ENCODE results near the gene OR8B12.

OR8B12 gene

DNA sequence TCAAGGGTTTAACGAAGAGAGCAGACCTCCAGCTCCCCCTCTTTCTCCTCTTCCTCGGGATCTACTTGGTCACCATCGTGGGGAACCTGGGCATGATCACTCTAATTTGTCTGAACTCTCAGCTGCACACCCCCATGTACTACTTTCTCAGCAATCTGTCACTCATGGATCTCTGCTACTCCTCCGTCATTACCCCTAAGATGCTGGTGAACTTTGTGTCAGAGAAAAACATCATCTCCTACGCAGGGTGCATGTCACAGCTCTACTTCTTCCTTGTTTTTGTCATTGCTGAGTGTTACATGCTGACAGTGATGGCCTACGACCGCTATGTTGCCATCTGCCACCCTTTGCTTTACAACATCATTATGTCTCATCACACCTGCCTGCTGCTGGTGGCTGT, 26.7 kb upstream of the OR8B12 start:
- no peaks in the 10 kb centered on the region for H3K9me3 ChIP-seq (ENCODE audit: control insufficient read depth, low read length)
- H3K36me3 ChIP-seq (ENCODE audit: control insufficient read depth, insufficient read depth, low read length): no peaks in the 10 kb centered on the region
- H3K27ac ChIP-seq (ENCODE audit: low read depth, low read length, severe bottlenecking): no peak overlapping the region
- H3K4me3 ChIP-seq (ENCODE audit: extremely low read depth, insufficient read depth, low read length, poor library complexity, severe bottlenecking): no peak overlapping the region
- H3K4me1 ChIP-seq (ENCODE audit: control insufficient read depth, insufficient read depth, low read length, poor library complexity, severe bottlenecking): no peaks in the 10 kb centered on the region
- 79 to 94% methylated on average over 6 of the region's 7 CpGs for WGBS, 2 experiments (ENCODE audit: insufficient coverage in 2 of 2)

DNA sequence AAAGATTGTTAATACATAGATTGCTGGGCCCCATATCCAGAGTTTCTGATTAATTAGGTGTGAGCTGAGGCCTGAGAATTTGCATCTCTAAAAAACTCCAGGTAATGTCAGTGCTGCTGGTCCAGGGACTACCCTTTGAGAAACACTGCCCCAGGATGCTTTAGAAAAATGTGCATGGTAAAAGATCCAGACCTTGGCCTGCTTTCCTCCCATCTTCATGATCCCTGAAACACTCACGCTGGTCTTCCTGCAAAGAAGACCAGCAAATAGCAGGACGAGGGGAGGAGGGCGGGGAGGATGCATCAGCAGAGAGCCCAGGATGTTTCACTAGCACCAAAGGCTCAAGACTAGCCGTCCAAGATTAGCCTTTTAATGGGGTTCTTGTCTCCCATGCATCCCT, 26.2 kb upstream of the OR8B12 start, which contains the start of gene OR8A1:
Gene OR8A1, plus strand, starts transcription at position 301 of the 400 bp plus-strand sequence. CDS start 123 bp downstream, outside the sequence.
- Histone ChIP-seq H3K27ac (ENCODE audit: low read depth, low read length, severe bottlenecking) (no peak within 1 kb of the TSS), H3K9me3 (ENCODE audit: control insufficient read depth, low read length) (no peaks in the 10 kb centered on the region), H3K36me3 (ENCODE audit: control insufficient read depth, insufficient read depth, low read length) (no peaks in the 10 kb centered on the region), H3K4me1 (ENCODE audit: control insufficient read depth, insufficient read depth, low read length, poor library complexity, severe bottlenecking) (no peaks in the 10 kb centered on the region), H3K4me3 (ENCODE audit: extremely low read depth, insufficient read depth, low read length, poor library complexity, severe bottlenecking) (no peak within 1 kb of the TSS)
- 64 to 67% methylated on average over 2 to 4 of the region's 4 CpGs for WGBS, 2 experiments (ENCODE audit: insufficient coverage in 2 of 2)

DNA sequence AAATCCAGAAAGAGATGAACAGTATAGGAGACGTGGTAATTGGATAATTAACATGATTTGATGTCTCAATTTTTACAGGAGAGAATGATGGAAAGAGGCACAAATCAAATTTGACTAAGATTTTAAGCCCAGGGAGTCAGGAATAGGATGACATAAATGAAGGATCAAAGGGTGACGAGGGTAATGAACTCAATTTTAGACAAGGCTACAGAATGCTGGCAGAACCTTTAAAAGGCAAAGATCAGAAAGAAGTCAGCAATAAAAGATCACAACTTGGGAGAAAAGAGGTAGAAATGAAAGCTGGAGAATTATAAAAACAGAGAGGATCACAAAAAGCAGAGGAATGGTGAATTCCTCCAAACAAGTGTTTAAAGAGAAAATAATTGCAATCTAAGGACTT, 13.4 kb upstream of the OR8B12 start:
- no peak overlapping the region for H3K27ac ChIP-seq (ENCODE audit: low read depth, low read length, severe bottlenecking)
- no peaks in the 10 kb centered on the region for H3K9me3 ChIP-seq (ENCODE audit: control insufficient read depth, low read length)
- H3K36me3 ChIP-seq (ENCODE audit: control insufficient read depth, insufficient read depth, low read length): no peaks in the 10 kb centered on the region
- H3K4me1 ChIP-seq (ENCODE audit: control insufficient read depth, insufficient read depth, low read length, poor library complexity, severe bottlenecking): no peaks in the 10 kb centered on the region
- H3K4me3 ChIP-seq (ENCODE audit: extremely low read depth, insufficient read depth, low read length, poor library complexity, severe bottlenecking): no peak overlapping the region
- 82 to 87% methylated on average over 2 of the region's 2 CpGs for WGBS, 2 experiments (ENCODE audit: insufficient coverage in 2 of 2)

DNA sequence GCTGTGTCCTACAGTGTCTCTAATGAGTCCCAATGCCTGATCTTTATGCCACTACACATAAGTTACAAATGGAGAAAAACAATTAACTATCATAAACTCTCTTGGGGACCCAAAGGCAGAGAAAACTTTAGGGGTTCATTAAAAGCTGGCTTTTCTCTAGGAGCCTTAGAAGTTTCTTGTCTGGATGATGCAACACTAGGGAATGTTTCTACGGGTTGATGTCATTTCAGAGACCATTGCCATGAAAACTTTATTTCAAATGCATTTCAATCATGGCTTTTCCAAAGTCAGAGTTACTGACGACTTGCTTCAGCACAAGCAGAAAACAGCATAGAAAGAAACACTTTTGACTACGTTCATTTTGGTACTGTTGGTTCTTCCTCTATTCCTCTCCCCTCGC, 8.5 kb upstream of the OR8B12 start:
- Histone ChIP-seq H3K27ac (ENCODE audit: low read depth, low read length, severe bottlenecking) (no peak overlapping the region), H3K4me1 (ENCODE audit: control insufficient read depth, insufficient read depth, low read length, poor library complexity, severe bottlenecking) (no peaks in the 10 kb centered on the region), H3K9me3 (ENCODE audit: control insufficient read depth, low read length) (no peaks in the 10 kb centered on the region), H3K4me3 (ENCODE audit: extremely low read depth, insufficient read depth, low read length, poor library complexity, severe bottlenecking) (no peak overlapping the region), H3K36me3 (ENCODE audit: control insufficient read depth, insufficient read depth, low read length) (no peaks in the 10 kb centered on the region)
- WGBS, 2 experiments (ENCODE audit: insufficient coverage in 2 of 2): 88 to 93% methylated on average over 3 of the region's 4 CpGs

DNA sequence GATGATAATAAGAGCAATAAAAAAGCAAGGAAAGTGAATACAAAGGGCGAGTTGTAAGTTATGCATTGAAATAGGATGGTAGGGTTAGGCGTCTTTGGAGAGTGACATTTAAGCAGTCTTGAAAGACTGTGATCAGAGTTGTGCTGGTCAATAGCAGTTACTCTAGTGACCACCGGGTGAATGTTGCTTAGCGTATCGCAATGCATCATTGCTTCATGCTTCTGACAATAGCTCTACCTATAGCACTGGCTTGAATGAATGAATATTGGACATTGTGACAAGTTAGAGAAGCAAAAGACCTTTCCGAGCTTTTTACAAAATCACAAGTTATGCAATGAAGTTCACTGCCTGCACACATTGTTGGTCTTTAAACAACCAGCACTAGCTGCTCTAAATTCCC, 7.7 kb upstream of the OR8B12 start:
- H3K27ac ChIP-seq (ENCODE audit: low read depth, low read length, severe bottlenecking): no peak overlapping the region
- no peaks in the 10 kb centered on the region for H3K4me1 ChIP-seq (ENCODE audit: control insufficient read depth, insufficient read depth, low read length, poor library complexity, severe bottlenecking)
- H3K36me3 ChIP-seq (ENCODE audit: control insufficient read depth, insufficient read depth, low read length): no peaks in the 10 kb centered on the region
- H3K9me3 ChIP-seq (ENCODE audit: control insufficient read depth, low read length): no peaks in the 10 kb centered on the region
- 75 to 88% methylated on average over 3 to 5 of the region's 6 CpGs for WGBS, 2 experiments (ENCODE audit: insufficient coverage in 2 of 2)
- H3K4me3 ChIP-seq (ENCODE audit: extremely low read depth, insufficient read depth, low read length, poor library complexity, severe bottlenecking): no peak overlapping the region

DNA sequence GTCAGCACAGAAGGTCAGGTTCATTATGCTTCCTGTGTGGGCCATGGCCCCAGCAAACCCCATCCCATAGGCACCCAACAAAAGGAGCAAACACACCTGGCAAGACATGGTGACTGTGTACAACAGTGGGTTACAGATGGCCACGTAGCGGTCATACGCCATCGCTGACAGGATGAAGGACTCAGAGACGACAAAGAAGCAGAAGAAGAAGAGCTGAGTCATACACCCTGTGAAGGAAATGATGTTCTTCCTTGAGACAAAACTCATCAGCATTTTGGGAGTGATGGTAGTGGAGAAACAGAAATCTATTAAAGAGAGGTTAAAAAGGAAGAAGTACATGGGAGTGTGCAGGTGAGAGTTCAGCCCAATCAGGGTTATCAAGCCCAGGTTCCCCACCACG, 309 bp downstream of the OR8B12 start:
- Histone ChIP-seq H3K4me1 (ENCODE audit: control insufficient read depth, insufficient read depth, low read length, poor library complexity, severe bottlenecking) (no peaks in the 10 kb centered on the region), H3K27ac (ENCODE audit: low read depth, low read length, severe bottlenecking) (no peak overlapping the region), H3K36me3 (ENCODE audit: control insufficient read depth, insufficient read depth, low read length) (no peaks in the 10 kb centered on the region), H3K9me3 (ENCODE audit: control insufficient read depth, low read length) (no peaks in the 10 kb centered on the region), H3K4me3 (ENCODE audit: extremely low read depth, insufficient read depth, low read length, poor library complexity, severe bottlenecking) (no peak overlapping the region)
- 84 to 97% methylated on average over 5 to 6 of the region's 6 CpGs for WGBS, 2 experiments (ENCODE audit: insufficient coverage in 2 of 2)

DNA sequence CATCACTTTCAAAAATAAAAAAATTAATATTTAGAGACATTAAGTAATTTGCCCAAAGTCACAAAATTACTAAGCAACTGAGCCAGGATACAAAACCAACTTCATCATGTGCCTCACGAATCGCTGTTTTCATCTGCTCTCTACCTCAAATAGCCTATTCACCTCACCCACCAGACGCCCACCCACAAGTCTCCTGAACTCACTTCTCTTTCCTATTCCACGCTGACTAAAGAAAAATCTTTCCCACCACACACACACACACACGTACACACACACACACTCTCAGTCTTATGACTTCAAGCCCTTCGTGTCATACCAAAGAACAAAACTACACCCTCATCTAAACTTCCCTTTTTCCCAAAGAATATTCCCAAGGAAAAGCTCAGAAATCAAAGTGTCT, 2.2 kb downstream of the OR8B12 start:
- H3K27ac ChIP-seq (ENCODE audit: low read depth, low read length, severe bottlenecking): no peak overlapping the region
- no peaks in the 10 kb centered on the region for H3K9me3 ChIP-seq (ENCODE audit: control insufficient read depth, low read length)
- WGBS, 2 experiments (ENCODE audit: insufficient coverage in 2 of 2): 90 to 98% methylated on average over 5 to 6 of the region's 6 CpGs
- H3K4me3 ChIP-seq (ENCODE audit: extremely low read depth, insufficient read depth, low read length, poor library complexity, severe bottlenecking): no peak overlapping the region
- H3K4me1 ChIP-seq (ENCODE audit: control insufficient read depth, insufficient read depth, low read length, poor library complexity, severe bottlenecking): no peaks in the 10 kb centered on the region
- no peaks in the 10 kb centered on the region for H3K36me3 ChIP-seq (ENCODE audit: control insufficient read depth, insufficient read depth, low read length)

DNA sequence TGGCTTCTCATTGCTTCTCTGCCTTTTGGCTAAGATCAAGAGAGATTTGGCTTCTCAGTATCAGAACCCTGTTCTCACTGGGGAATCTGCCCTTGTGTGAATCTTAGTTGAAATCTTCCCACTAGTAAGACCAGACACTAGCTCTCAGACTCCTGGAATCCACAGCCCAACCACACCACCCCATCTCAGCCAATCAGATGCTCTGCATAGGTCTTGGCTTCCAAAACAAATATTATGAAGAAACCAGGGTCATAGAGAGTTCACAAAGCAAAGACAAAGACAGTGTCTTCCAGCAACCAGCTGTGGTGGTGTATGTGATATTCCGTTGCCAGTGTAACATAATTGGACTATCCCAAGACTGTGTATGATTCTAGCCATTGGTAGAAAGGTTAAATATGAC, 5.4 kb downstream of the OR8B12 start:
- Histone ChIP-seq H3K27ac (ENCODE audit: low read depth, low read length, severe bottlenecking) (no peak overlapping the region), H3K4me1 (ENCODE audit: control insufficient read depth, insufficient read depth, low read length, poor library complexity, severe bottlenecking) (no peaks in the 10 kb centered on the region), H3K36me3 (ENCODE audit: control insufficient read depth, insufficient read depth, low read length) (no peaks in the 10 kb centered on the region), H3K9me3 (ENCODE audit: control insufficient read depth, low read length) (no peaks in the 10 kb centered on the region), H3K4me3 (ENCODE audit: extremely low read depth, insufficient read depth, low read length, poor library complexity, severe bottlenecking) (no peak overlapping the region)
- no CpG with 5 or more reads among the region's 1 CpG for WGBS, 2 experiments (ENCODE audit: insufficient coverage in 2 of 2)

DNA sequence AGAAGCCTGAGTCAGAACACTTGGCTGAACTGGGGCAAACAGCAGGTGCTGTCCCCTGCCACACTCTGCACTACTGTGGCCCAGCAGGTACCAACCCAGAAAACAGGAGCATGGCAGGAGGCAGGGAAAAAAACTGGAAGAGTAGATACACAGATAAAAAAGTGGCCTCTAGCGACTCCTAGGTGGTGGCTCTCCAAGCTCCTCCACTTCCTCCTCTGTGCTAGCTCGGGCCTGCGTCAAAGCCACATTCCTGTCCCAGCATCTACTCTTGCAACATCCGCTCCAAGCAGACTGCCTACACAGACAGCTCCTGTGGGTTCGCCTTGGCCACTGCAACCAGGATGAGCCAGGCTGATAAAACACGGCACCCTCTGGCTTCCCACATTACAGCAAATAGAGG, 6.9 kb downstream of the OR8B12 start:
- Histone ChIP-seq H3K4me3 (ENCODE audit: extremely low read depth, insufficient read depth, low read length, poor library complexity, severe bottlenecking) (no peak overlapping the region), H3K36me3 (ENCODE audit: control insufficient read depth, insufficient read depth, low read length) (no peaks in the 10 kb centered on the region), H3K27ac (ENCODE audit: low read depth, low read length, severe bottlenecking) (no peak overlapping the region), H3K9me3 (ENCODE audit: control insufficient read depth, low read length) (no peaks in the 10 kb centered on the region), H3K4me1 (ENCODE audit: control insufficient read depth, insufficient read depth, low read length, poor library complexity, severe bottlenecking) (no peaks in the 10 kb centered on the region)
- 49 to 65% methylated on average over 3 to 4 of the region's 6 CpGs for WGBS, 2 experiments (ENCODE audit: insufficient coverage in 2 of 2)

DNA sequence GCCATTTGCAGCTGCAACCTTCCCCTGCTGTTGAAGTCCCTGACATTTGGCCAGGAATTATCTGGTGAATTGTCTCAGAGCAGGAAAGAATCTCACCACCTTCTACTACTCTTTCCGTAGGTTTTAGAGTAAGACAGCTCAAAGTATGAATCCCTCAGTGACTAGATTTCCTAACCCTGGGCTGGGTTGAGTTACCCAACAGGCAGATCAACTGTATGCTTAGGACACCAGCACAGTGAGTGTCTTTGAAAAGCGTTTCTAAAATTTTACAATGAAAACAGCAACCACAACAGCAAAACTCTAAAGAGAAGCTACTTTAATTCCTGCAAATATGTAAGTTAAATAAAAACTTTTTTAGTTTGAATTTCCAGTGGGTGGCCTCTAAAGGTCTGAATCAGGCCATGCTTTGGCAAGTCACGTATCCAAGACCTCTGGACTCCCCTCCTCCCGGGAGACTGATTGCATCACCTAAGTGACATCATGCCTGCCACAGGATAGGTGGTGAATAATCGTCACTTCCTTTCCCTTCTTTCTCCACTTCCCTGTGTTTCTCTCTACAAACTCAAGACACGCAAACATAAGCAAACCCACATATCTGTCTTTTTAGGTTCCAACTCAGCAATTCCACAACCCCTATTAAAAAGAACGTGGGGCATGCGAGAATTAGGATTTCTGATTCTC, 7.8 kb downstream of the OR8B12 start:
- 96 to 97% methylated on average over 6 of the region's 8 CpGs for WGBS, 2 experiments (ENCODE audit: insufficient coverage in 2 of 2)
- H3K4me3 ChIP-seq (ENCODE audit: extremely low read depth, insufficient read depth, low read length, poor library complexity, severe bottlenecking): no peak overlapping the region
- no peaks in the 10 kb centered on the region for H3K9me3 ChIP-seq (ENCODE audit: control insufficient read depth, low read length)
- H3K4me1 ChIP-seq (ENCODE audit: control insufficient read depth, insufficient read depth, low read length, poor library complexity, severe bottlenecking): no peaks in the 10 kb centered on the region
- H3K36me3 ChIP-seq (ENCODE audit: control insufficient read depth, insufficient read depth, low read length): no peaks in the 10 kb centered on the region
- H3K27ac ChIP-seq (ENCODE audit: low read depth, low read length, severe bottlenecking): no peak overlapping the region

DNA sequence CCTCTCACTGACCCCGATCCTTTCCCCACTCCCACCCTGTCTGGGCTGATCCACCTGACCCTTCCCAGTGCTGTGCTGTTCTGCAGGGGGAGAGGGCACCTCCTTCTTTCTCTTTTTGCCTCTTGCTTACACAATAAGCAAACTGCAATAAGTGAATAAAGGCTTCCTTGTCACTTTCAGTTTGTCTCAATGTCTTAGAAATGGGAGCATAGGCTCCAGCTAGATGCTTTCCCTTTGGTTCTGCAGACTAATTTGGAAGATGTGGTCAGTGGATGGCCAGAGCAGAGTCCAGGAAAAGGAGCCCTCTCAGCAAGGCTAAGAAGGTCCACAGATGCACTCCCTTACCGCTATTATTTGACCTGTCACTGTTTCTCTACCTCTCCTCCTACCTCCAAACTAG, 9.4 kb downstream of the OR8B12 start:
- WGBS, 2 experiments (ENCODE audit: insufficient coverage in 2 of 2): 89 to 90% methylated on average over 2 of the region's 2 CpGs
- Histone ChIP-seq H3K9me3 (ENCODE audit: control insufficient read depth, low read length) (no peaks in the 10 kb centered on the region), H3K36me3 (ENCODE audit: control insufficient read depth, insufficient read depth, low read length) (no peaks in the 10 kb centered on the region)

More for the DNA sequence above, 9.4 kb downstream of the OR8B12 start:
- Histone ChIP-seq H3K27ac (ENCODE audit: low read depth, low read length, severe bottlenecking) (no peak overlapping the region), H3K4me1 (ENCODE audit: control insufficient read depth, insufficient read depth, low read length, poor library complexity, severe bottlenecking) (no peaks in the 10 kb centered on the region), H3K4me3 (ENCODE audit: extremely low read depth, insufficient read depth, low read length, poor library complexity, severe bottlenecking) (no peak overlapping the region)
